HEK293T (cell line): Measurements from ENCODE around the gene RPS27L.

Experiments used
- ARNT ChIP-seq: fragments of 450-650 bp; IDR thresholded peaks from 2 replicates; pipeline ENCODE4 v1.6.1; 2017; ENCODE audit warnings: mild to moderate bottlenecking
- BHLHE40 ChIP-seq: fragments of 450-650 bp; IDR thresholded peaks from 2 replicates; pipeline ENCODE4 v1.6.1; 2016; ENCODE audit warnings: mild to moderate bottlenecking, moderate library complexity, borderline replicate concordance
- CTBP1 ChIP-seq: fragments of 450-650 bp; IDR thresholded peaks from 2 replicates; pipeline ENCODE4 v1.6.1; 2016; ENCODE audit warnings: borderline replicate concordance
- ELF4 ChIP-seq: fragments of 450-650 bp; IDR thresholded peaks from 2 replicates; pipeline ENCODE4 v1.6.1; 2017; ENCODE audit warnings: antibody characterized with exemption
- FOXA1 ChIP-seq: fragments of 450-650 bp; IDR thresholded peaks from 2 replicates; pipeline ENCODE4 v1.6.1; 2016; ENCODE audit warnings: mild to moderate bottlenecking
- HDGF ChIP-seq: fragments of 450-650 bp; IDR thresholded peaks from 2 replicates; pipeline ENCODE4 v1.6.1; 2017; ENCODE audit warnings: antibody characterized with exemption, borderline replicate concordance
- L3MBTL2 ChIP-seq: fragments of 450-650 bp; conservative IDR thresholded peaks from 2 replicates; pipeline ENCODE4 v1.6.1; 2016; ENCODE audit warnings: mild to moderate bottlenecking
- NFRKB ChIP-seq: fragments of 450-650 bp; IDR thresholded peaks from 2 replicates; pipeline ENCODE4 v1.6.1; 2016; ENCODE audit warnings: mild to moderate bottlenecking, moderate library complexity
- PKNOX1 ChIP-seq: fragments of 450-650 bp; IDR thresholded peaks from 2 replicates; pipeline ENCODE4 v1.6.1; 2016
- SP1 ChIP-seq: fragments of 450-650 bp; IDR thresholded peaks from 2 replicates; pipeline ENCODE4 v1.6.1; 2017
- SUZ12 ChIP-seq: fragments of 450-650 bp; IDR thresholded peaks from 2 replicates; pipeline ENCODE4 v1.6.1; 2016; ENCODE audit warnings: mild to moderate bottlenecking
- TARDBP ChIP-seq: fragments of 450-650 bp; IDR thresholded peaks from 2 replicates; pipeline ENCODE4 v1.6.1; 2016
- ZNF384 ChIP-seq: fragments of 450-650 bp; IDR thresholded peaks from 2 replicates; pipeline ENCODE4 v1.6.1; 2016

DNA sequence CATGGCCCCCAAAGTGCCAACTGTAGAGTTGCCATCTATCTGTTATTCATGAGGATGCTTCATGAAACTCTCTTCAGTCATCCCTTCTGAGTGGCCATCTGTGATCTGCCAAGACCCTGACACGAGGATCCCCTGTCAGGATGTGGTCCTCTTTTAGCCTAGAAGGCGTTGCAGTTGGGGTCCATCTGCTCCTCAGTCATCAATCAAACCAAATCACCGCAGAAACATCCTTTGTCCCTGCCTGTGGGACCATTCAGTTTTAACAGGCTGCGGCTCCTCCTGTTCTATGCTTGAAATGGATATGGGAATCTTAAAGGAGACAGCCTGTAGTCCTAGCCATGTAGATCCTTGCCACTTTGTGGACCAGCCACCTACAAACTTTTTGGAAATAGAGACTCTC lies 5.9 kb upstream of the RPS27L start:
- TF ChIP-seq BHLHE40, result no peak
- no peak for TF ChIP-seq FOXA1
- no peak for TF ChIP-seq ELF4
- no peak for TF ChIP-seq L3MBTL2
- no peak for TF ChIP-seq ARNT
- TF ChIP-seq SUZ12, result no peak
- TF ChIP-seq TARDBP, result no peak
- no peak for TF ChIP-seq ZNF384
- TF ChIP-seq HDGF, result no peak
- TF ChIP-seq PKNOX1, result no peak
- TF ChIP-seq NFRKB, result no peak
- TF ChIP-seq SP1, result no peak
- no peak for TF ChIP-seq CTBP1
